H9 (cell line): Measurements from ENCODE around the gene RDH5. TPM values are rescaled to one million over a fixed set of nuclear protein-coding genes. Genes with fewer than 3 reads are reported as not detected.

Experiments used
- DNase-seq: peaks from one replicate; pipeline ENCODE4 v3.0.0-alpha.2; 2017
- H2AFZ ChIP-seq: one replicate; pipeline ENCODE4 v1.6.1; 2013; ENCODE audit warnings: mild to moderate bottlenecking, low read length, control low read depth, moderate library complexity
- H2AK5ac ChIP-seq: 2 replicates; pipeline ENCODE4 v1.6.1; 2013; ENCODE audit warnings: low read length, control low read depth, mixed read lengths; ENCODE audit not compliant: insufficient read length
- H2BK120ac ChIP-seq: one replicate; pipeline ENCODE4 v1.6.1; 2013; ENCODE audit warnings: low read depth, mild to moderate bottlenecking, low read length, control low read depth, inconsistent platforms; ENCODE audit not compliant: poor library complexity, severe bottlenecking
- H2BK12ac ChIP-seq: 2 replicates; pipeline ENCODE4 v1.6.1; 2013; ENCODE audit warnings: low read length, control low read depth, mixed read lengths, low read depth; ENCODE audit not compliant: insufficient read length
- H2BK15ac ChIP-seq: 2 replicates; pipeline ENCODE4 v1.6.1; 2013; ENCODE audit warnings: low read depth, low read length, control low read depth
- H2BK20ac ChIP-seq: one replicate; pipeline ENCODE4 v1.6.1; 2013; ENCODE audit warnings: low read depth, mild to moderate bottlenecking, low read length, control low read depth, inconsistent platforms; ENCODE audit not compliant: poor library complexity, severe bottlenecking
- H2BK5ac ChIP-seq: 2 replicates; pipeline ENCODE4 v1.6.1; 2013; ENCODE audit warnings: low read length, control low read depth, mixed read lengths; ENCODE audit not compliant: insufficient read length
- H3K14ac ChIP-seq: 2 replicates; pipeline ENCODE4 v1.6.1; 2013; ENCODE audit warnings: low read length, control low read depth; ENCODE audit not compliant: insufficient read depth
- H3K18ac ChIP-seq: 2 replicates; pipeline ENCODE4 v1.6.1; 2013; ENCODE audit warnings: low read depth, mild to moderate bottlenecking, mixed read lengths, low read length, control low read depth; ENCODE audit not compliant: insufficient read length
- H3K23ac ChIP-seq: 2 replicates; pipeline ENCODE4 v1.6.1; 2013; ENCODE audit warnings: low read length, control low read depth, mixed read lengths, low read depth; ENCODE audit not compliant: insufficient read length
- H3K23me2 ChIP-seq: 2 replicates; pipeline ENCODE4 v1.6.1; 2013; ENCODE audit warnings: low read depth, mild to moderate bottlenecking, mixed read lengths, low read length, control low read depth; ENCODE audit not compliant: insufficient read length, poor library complexity, severe bottlenecking
- H3K27ac ChIP-seq: 2 replicates; pipeline ENCODE4 v1.5.1; 2013; ENCODE audit warnings: low read length, control low read depth, mixed read lengths, low read depth; ENCODE audit not compliant: insufficient read length
- H3K27me3 ChIP-seq: 2 replicates; pipeline ENCODE4 v1.6.1; 2013; ENCODE audit warnings: low read length, control low read depth, inconsistent platforms; ENCODE audit not compliant: insufficient read depth
- H3K4ac ChIP-seq: 2 replicates; pipeline ENCODE4 v1.6.1; 2013; ENCODE audit warnings: low read depth, mild to moderate bottlenecking, control low read depth, inconsistent platforms, low read length, moderate library complexity
- H3K4me1 ChIP-seq: 2 replicates; pipeline ENCODE4 v1.6.1; 2013; ENCODE audit warnings: low read length, control low read depth, inconsistent platforms; ENCODE audit not compliant: insufficient read depth
- H3K4me2 ChIP-seq: 2 replicates; pipeline ENCODE4 v1.6.1; 2013; ENCODE audit warnings: low read length, control low read depth, mixed read lengths; ENCODE audit not compliant: insufficient read length, insufficient read depth
- H3K56ac ChIP-seq: 2 replicates; pipeline ENCODE4 v1.6.1; 2013; ENCODE audit warnings: low read depth, mild to moderate bottlenecking, mixed read lengths, low read length, control low read depth; ENCODE audit not compliant: insufficient read length
- H3K79me1 ChIP-seq: 2 replicates; pipeline ENCODE4 v1.6.1; 2013; ENCODE audit warnings: low read depth, mild to moderate bottlenecking, moderate library complexity, low read length, control low read depth, inconsistent platforms; ENCODE audit not compliant: insufficient read depth, poor library complexity, severe bottlenecking
- H3K79me2 ChIP-seq: 2 replicates; pipeline ENCODE4 v1.6.1; 2013; ENCODE audit warnings: low read length, control low read depth, inconsistent platforms; ENCODE audit not compliant: insufficient read depth
- H3K9ac ChIP-seq: 2 replicates; pipeline ENCODE4 v1.6.1; 2013; ENCODE audit warnings: low read length, control low read depth, mixed read lengths; ENCODE audit not compliant: insufficient read length; ENCODE audit errors: extremely low read depth
- H3K9me3 ChIP-seq: one replicate; pipeline ENCODE4 v1.6.1; 2013; ENCODE audit warnings: low read depth, low read length, inconsistent platforms; ENCODE audit not compliant: control insufficient read depth
- H3T11ph ChIP-seq: one replicate; pipeline ENCODE4 v1.6.1; 2013; ENCODE audit warnings: mild to moderate bottlenecking, low read length, control low read depth, inconsistent platforms
- H4K20me1 ChIP-seq: one replicate; pipeline ENCODE4 v1.6.1; 2013; ENCODE audit not compliant: control insufficient read depth, insufficient read length, insufficient read depth
- H4K5ac ChIP-seq: 2 replicates; pipeline ENCODE4 v1.6.1; 2013; ENCODE audit warnings: low read depth, mild to moderate bottlenecking, mixed read lengths, low read length, control low read depth; ENCODE audit not compliant: insufficient read length
- H4K8ac ChIP-seq: replicated peaks from 2 replicates; pipeline ENCODE4 v1.6.1; 2013; ENCODE audit warnings: low read length, control low read depth, mixed read lengths, low read depth; ENCODE audit not compliant: insufficient read length
- H4K91ac ChIP-seq: 2 replicates; pipeline ENCODE4 v1.6.1; 2013; ENCODE audit warnings: low read depth, mild to moderate bottlenecking, moderate library complexity, mixed read lengths, low read length, control low read depth; ENCODE audit not compliant: insufficient read length
- H3K27ac Mint-ChIP-seq, 3 experiments: 2 replicates in 2 of 3; 3 replicates in 1 of 3; pipeline ENCODE4 v1.8.0; 2020 to 2021; ENCODE audit warnings: mixed read lengths in 3 of 3, mild to moderate bottlenecking in 1 of 3, moderate library complexity in 1 of 3
- H3K27me3 Mint-ChIP-seq: 2 replicates; pipeline ENCODE4 v1.8.0; 2021; ENCODE audit warnings: low read depth, mild to moderate bottlenecking, moderate library complexity, mixed read lengths
- H3K36me3 Mint-ChIP-seq, 3 experiments: 2 replicates in 2 of 3; 3 replicates in 1 of 3; pipeline ENCODE4 v1.8.0; 2020 to 2021; ENCODE audit warnings: low read depth in 3 of 3, mixed read lengths in 3 of 3; ENCODE audit not compliant: insufficient read depth in 1 of 3
- H3K4me1 Mint-ChIP-seq, 2 experiments: 2 replicates each; pipeline ENCODE4 v1.8.0; 2020; ENCODE audit warnings: mixed read lengths in 2 of 2
- H3K4me3 Mint-ChIP-seq, 2 experiments: 2 replicates in 1 of 2; 3 replicates in 1 of 2; pipeline ENCODE4 v1.8.0; 2020 to 2021; ENCODE audit warnings: mild to moderate bottlenecking in 2 of 2, mixed read lengths in 2 of 2, moderate library complexity in 1 of 2
- H3K9me3 Mint-ChIP-seq, 2 experiments: 2 replicates in 1 of 2; 3 replicates in 1 of 2; pipeline ENCODE4 v1.8.0; 2020; ENCODE audit warnings: mild to moderate bottlenecking in 2 of 2, mixed read lengths in 2 of 2, moderate library complexity in 1 of 2
- WGBS: extraction: QIAGEN DNeasy Blood & Tissue Kit; methylation state at CpG from one replicate; pipeline ENCODE4 v1.1.7; 2013; ENCODE audit warnings: missing lambda C conversion rate, low lambda C conversion rate, mixed read lengths; ENCODE audit not compliant: insufficient read length; ENCODE audit errors: extremely low coverage; 5-methylcytosine and 5-hydroxymethylcytosine counted together
- total RNA-seq: library from RNA; stranded (reverse); gene quantifications from 2 replicates; pipeline ENCODE4 v1.2.1, GENCODE V29; 2021
- TF ChIP-seq, protein P1 (sequence below): fragments of 200-600 bp; sonication (generic); conservative IDR thresholded peaks from 3 replicates; pipeline ENCODE4 v1.8.0; 2021; ENCODE audit warnings: antibody characterized with exemption, mild to moderate bottlenecking

The RDH5 gene
- total RNA-seq, 1 experiment from 2014 or later, result 6.6 TPM

DNA sequence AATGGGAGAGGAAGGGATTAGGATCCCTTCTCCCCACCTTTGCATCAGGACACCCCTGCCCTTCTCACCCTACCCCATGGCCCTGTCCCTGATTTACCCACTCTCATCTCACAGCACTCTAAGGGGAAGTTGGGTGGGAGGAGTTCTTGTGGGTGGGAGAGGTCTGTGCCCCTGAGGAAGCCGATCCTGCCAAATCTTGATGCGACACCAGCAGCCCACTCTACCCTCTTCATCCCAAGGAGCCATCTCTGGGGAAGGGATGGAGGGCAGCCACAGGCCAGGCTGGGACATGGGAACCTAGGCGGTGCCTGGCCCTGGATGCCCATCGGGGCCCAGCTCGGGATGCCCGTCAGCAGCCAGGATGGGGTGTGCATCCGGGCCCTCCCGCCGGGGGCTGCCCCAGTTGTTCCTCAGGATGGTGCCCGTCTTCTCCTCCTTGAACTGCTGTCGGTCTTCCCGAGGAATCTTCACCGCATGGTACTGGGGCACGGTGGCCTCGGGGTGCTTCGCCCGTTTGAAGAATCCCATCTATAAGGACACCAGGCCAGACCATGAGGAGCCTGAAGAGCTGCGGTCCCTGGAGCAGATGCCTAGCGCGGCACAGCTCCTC lies 35.3 kb upstream of the RDH5 start:
- Mint-ChIP-seq H3K9me3 (no peaks in the 10 kb centered on the region), H3K27ac (0 out of 7 replicates have a peak overlapping the region, but pooled peaks of 1 of the 3 experiments have one; percentile 21), H3K4me1 (peaks cover 20 to 21% of the 10 kb centered on the region in 2 experiments), H3K27me3 (no peaks in the 10 kb centered on the region), H3K4me3 (no peak overlapping the region), H3K36me3 (peaks cover 18 to 40% (median 31%) of the 10 kb centered on the region in 3 experiments; a peak in 6 of 7 replicates)
- no peak overlapping the region for H3K14ac ChIP-seq
- no peaks in the 10 kb centered on the region for H3K79me2 ChIP-seq
- no peaks in the 10 kb centered on the region for H4K20me1 ChIP-seq
- no peak overlapping the region for H3K27ac ChIP-seq
- H3K4me2 ChIP-seq, result no peak overlapping the region
- no peak overlapping the region for H4K8ac ChIP-seq
- no peaks in the 10 kb centered on the region for H3K27me3 ChIP-seq
- H3K4me1 ChIP-seq, result no peaks in the 10 kb centered on the region
- no peak overlapping the region for H2BK5ac ChIP-seq
- H3K23ac ChIP-seq, result no peak overlapping the region
- H3K9me3 ChIP-seq, result no peaks in the 10 kb centered on the region
- H3T11ph ChIP-seq, result no peak overlapping the region
- DNase-seq, result no peak
- no peak overlapping the region for H2AFZ ChIP-seq
- TF ChIP-seq, protein P1, sequence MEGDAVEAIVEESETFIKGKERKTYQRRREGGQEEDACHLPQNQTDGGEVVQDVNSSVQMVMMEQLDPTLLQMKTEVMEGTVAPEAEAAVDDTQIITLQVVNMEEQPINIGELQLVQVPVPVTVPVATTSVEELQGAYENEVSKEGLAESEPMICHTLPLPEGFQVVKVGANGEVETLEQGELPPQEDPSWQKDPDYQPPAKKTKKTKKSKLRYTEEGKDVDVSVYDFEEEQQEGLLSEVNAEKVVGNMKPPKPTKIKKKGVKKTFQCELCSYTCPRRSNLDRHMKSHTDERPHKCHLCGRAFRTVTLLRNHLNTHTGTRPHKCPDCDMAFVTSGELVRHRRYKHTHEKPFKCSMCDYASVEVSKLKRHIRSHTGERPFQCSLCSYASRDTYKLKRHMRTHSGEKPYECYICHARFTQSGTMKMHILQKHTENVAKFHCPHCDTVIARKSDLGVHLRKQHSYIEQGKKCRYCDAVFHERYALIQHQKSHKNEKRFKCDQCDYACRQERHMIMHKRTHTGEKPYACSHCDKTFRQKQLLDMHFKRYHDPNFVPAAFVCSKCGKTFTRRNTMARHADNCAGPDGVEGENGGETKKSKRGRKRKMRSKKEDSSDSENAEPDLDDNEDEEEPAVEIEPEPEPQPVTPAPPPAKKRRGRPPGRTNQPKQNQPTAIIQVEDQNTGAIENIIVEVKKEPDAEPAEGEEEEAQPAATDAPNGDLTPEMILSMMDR, result no peak
- no peak overlapping the region for H2BK120ac ChIP-seq
- WGBS, result no CpG with 5 or more reads among the region's 20 CpGs
- H3K9ac ChIP-seq, result no peak overlapping the region
- no peak overlapping the region for H4K5ac ChIP-seq
- H4K91ac ChIP-seq, result no peak overlapping the region
- H3K18ac ChIP-seq, result no peak overlapping the region
- no peak overlapping the region for H3K4ac ChIP-seq
- H3K79me1 ChIP-seq, result no peaks in the 10 kb centered on the region
- H2BK12ac ChIP-seq, result no peak overlapping the region
- H2BK15ac ChIP-seq, result no peak overlapping the region
- H2BK20ac ChIP-seq, result no peak overlapping the region
- no peak overlapping the region for H3K56ac ChIP-seq
- H3K23me2 ChIP-seq, result no peaks in the 10 kb centered on the region
- no peak overlapping the region for H2AK5ac ChIP-seq
